ENCODE measurements around the gene RNF10.
"Not testable (repeated sequence)": the region's sequence is repeated elsewhere in the genome, so short reads cannot be mapped to it uniquely, and the experiment has no call there.

The RNF10 gene

DNA sequence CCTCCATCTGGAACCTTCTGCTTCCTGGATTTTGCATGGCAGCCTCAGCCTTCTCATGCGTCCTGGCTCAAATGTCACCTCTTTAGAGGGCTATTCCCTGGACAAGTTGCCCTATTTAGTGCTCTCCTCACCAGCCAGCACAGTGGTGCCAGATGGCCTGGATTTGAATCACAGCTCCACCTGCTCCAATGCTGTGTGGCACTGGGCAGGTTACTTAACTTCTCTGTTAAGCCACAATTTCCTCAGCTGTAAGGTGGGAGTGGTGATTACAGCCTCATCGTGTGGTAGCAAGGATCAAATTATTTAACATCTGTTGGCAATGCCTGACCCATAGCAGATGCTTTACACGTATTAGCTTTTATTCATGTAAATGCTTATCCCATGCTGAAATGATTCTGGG lies 63.7 kb downstream of the RNF10 start:
- DNase-seq (ENCODE audit: low spot score): no peak
- H3K4me3 Mint-ChIP-seq: no peak overlapping the region
- no peak overlapping the region for H3K27ac Mint-ChIP-seq
- no peaks in the 10 kb centered on the region for H3K4me1 Mint-ChIP-seq (ENCODE audit: low read depth)
- H3K9me3 Mint-ChIP-seq: no peaks in the 10 kb centered on the region
- H3K36me3 Mint-ChIP-seq (ENCODE audit: low read depth): no peaks in the 10 kb centered on the region
- peaks cover 5% of the 10 kb centered on the region for H3K27me3 Mint-ChIP-seq (ENCODE audit: low read depth)

GRCh38 chr12:120598674-120599463 lies 64.7 kb downstream of the RNF10 start:
- DNase-seq (ENCODE audit: low spot score): no peak
- Mint-ChIP-seq H3K9me3 (no peaks in the 10 kb centered on the region), H3K27me3 (ENCODE audit: low read depth) (peaks cover 5% of the 10 kb centered on the region), H3K4me1 (ENCODE audit: low read depth) (no peaks in the 10 kb centered on the region), H3K36me3 (ENCODE audit: low read depth) (no peaks in the 10 kb centered on the region), H3K27ac (no peak overlapping the region), H3K4me3 (no peak overlapping the region)

GRCh38 chr12:120599672-120600552 lies 65.8 kb downstream of the RNF10 start:
- H3K4me1 Mint-ChIP-seq (ENCODE audit: low read depth): no peaks in the 10 kb centered on the region

DNA sequence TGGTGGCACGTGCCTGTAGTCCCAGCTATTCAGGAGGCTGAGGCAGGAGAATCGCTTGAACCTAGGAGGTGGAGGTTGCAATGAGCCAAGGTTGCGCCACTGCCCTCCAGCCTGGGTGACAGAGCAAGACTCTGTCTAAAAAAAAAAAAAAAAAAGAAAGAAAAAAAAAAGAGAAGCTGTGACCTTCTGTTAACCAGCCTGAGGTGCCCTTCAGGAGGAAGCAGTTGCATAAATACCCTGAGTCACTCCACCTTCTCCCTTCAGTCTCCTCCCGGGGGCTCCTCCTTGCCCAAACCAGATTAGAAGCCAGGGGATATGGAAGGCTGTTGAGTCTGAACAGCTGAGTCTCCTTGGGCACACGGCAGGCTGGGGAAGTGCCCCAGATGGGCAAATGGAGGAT lies 68.3 kb downstream of the RNF10 start:
- not testable (repeated sequence) for H3K27ac Mint-ChIP-seq; H3K4me3 Mint-ChIP-seq; H3K27me3 Mint-ChIP-seq (ENCODE audit: low read depth); DNase-seq (ENCODE audit: low spot score); H3K4me1 Mint-ChIP-seq (ENCODE audit: low read depth); H3K9me3 Mint-ChIP-seq; H3K36me3 Mint-ChIP-seq (ENCODE audit: low read depth)

More at GRCh38 chr12:120599672-120600552, 65.8 kb downstream of the RNF10 start:
- DNase-seq (ENCODE audit: low spot score): no peak
- H3K27ac Mint-ChIP-seq: no peak overlapping the region
- H3K27me3 Mint-ChIP-seq (ENCODE audit: low read depth): peaks cover 5% of the 10 kb centered on the region
- H3K4me3 Mint-ChIP-seq: no peak overlapping the region
- no peaks in the 10 kb centered on the region for H3K36me3 Mint-ChIP-seq (ENCODE audit: low read depth)
- no peaks in the 10 kb centered on the region for H3K9me3 Mint-ChIP-seq

DNA sequence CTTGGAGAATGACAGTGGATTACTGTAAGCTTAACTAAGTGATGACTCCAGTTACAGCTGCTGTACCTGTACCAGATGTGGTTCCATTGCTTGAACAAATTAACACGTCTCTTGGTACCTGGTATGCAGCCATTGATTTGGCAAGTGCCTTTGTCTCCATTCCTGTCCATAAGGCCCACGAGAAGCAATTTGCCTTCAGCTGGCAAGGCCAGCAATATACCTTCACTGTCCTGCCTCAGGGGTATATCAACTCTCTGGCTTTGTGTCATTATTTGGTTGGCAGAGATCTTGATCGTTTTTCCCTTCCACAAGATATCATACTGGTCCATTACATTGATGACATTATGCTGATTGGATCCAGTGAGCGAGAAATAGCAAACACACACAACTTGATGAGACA lies 76.4 kb downstream of the RNF10 start:
- Mint-ChIP-seq H3K9me3 (no peaks in the 10 kb centered on the region), H3K36me3 (ENCODE audit: low read depth) (no peaks in the 10 kb centered on the region), H3K27me3 (ENCODE audit: low read depth) (peaks cover 6% of the 10 kb centered on the region), H3K4me1 (ENCODE audit: low read depth) (no peaks in the 10 kb centered on the region), H3K4me3 (no peak overlapping the region), H3K27ac (no peak overlapping the region)
- no peak for DNase-seq (ENCODE audit: low spot score)

DNA sequence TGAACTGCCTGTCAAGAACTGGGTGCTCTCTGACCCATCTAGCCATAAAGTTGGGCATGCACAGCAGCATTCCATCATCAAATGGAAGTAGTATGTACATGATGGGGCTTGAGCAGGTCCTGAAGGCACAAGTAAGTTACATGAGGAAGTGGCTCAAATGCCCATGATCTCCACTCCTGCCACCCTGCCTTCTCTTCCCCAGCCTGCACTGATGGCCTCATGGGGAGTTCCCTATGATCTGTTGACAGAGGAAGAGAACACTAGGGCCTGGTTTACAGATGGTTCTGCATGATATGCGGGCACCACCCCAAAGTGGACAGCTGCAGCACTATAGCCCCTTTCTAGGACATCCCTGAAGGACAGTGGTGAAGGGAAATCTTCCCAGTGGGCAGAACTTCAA lies 77.4 kb downstream of the RNF10 start:
- H3K27ac Mint-ChIP-seq; H3K36me3 Mint-ChIP-seq (ENCODE audit: low read depth); DNase-seq (ENCODE audit: low spot score); H3K9me3 Mint-ChIP-seq; H3K4me3 Mint-ChIP-seq; H3K27me3 Mint-ChIP-seq (ENCODE audit: low read depth); H3K4me1 Mint-ChIP-seq (ENCODE audit: low read depth): not testable (repeated sequence)

DNA sequence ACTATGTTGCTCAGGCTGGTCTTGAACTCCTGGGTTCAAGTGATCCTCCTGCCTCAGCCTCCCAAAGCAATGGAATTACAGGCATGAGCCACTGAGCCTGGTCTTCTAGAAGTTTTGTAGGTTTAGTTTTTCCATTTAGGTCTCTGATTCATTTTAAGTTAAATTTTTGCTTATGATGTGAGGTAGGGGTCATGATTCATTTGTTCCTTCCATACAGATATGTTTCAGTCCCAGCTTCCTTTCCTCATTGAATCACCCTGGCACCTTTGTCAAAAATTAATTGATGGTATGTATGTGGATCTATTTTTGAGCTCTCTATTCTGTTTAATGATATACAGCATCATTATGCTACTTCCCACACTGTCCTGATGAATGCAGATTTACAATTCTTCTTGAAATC lies 80.7 kb downstream of the RNF10 start:
- no peaks in the 10 kb centered on the region for H3K36me3 Mint-ChIP-seq (ENCODE audit: low read depth)
- H3K27me3 Mint-ChIP-seq (ENCODE audit: low read depth): peaks cover 17% of the 10 kb centered on the region
- H3K27ac Mint-ChIP-seq: no peak overlapping the region
- H3K9me3 Mint-ChIP-seq: no peaks in the 10 kb centered on the region
- no peaks in the 10 kb centered on the region for H3K4me1 Mint-ChIP-seq (ENCODE audit: low read depth)
- DNase-seq (ENCODE audit: low spot score): no peak
- H3K4me3 Mint-ChIP-seq: no peak overlapping the region

- not testable (repeated sequence) for H3K4me3 Mint-ChIP-seq; H3K9me3 Mint-ChIP-seq; H3K4me1 Mint-ChIP-seq (ENCODE audit: low read depth); DNase-seq (ENCODE audit: low spot score); H3K36me3 Mint-ChIP-seq (ENCODE audit: low read depth); H3K27ac Mint-ChIP-seq
- H3K27me3 Mint-ChIP-seq (ENCODE audit: low read depth): peaks cover 21% of the 10 kb centered on the region
Measured at GRCh38 chr12:120617193-120617592, 83.0 kb downstream of the RNF10 start.

- H3K27me3 Mint-ChIP-seq (ENCODE audit: low read depth): peaks cover 21% of the 10 kb centered on the region
- not testable (repeated sequence) for H3K9me3 Mint-ChIP-seq; H3K27ac Mint-ChIP-seq; DNase-seq (ENCODE audit: low spot score); H3K4me3 Mint-ChIP-seq; H3K4me1 Mint-ChIP-seq (ENCODE audit: low read depth); H3K36me3 Mint-ChIP-seq (ENCODE audit: low read depth)
Measured at GRCh38 chr12:120617767-120618166, 83.6 kb downstream of the RNF10 start.

- Mint-ChIP-seq H3K4me1 (ENCODE audit: low read depth) (no peaks in the 10 kb centered on the region), H3K36me3 (ENCODE audit: low read depth) (no peaks in the 10 kb centered on the region), H3K9me3 (no peaks in the 10 kb centered on the region), H3K27ac (no peak overlapping the region), H3K27me3 (ENCODE audit: low read depth) (peaks cover 21% of the 10 kb centered on the region), H3K4me3 (no peak overlapping the region)
- DNase-seq (ENCODE audit: low spot score): no peak
Measured at GRCh38 chr12:120618954-120619615, 84.9 kb downstream of the RNF10 start.

DNA sequence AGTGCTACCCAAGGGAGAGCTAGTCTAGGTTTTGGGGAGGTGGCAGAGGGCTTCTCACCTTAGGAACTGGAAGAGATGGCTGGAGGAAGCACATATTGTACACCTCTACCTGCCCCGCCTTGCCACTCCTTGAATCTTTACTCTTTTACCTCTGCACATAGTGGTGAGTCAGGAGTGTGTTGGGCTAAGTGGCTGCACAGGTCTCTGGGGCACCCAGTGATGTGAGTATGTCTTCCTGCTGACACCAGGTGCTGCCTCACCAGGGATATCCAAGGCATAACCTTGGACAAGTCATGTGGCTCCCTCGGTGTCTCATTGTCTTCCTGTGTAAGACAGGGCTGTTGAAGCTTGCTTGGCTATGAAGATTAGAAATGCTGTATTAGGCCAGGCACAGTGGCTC lies 86.5 kb downstream of the RNF10 start:
- Mint-ChIP-seq H3K36me3 (ENCODE audit: low read depth) (no peaks in the 10 kb centered on the region), H3K27me3 (ENCODE audit: low read depth) (peaks cover 16% of the 10 kb centered on the region), H3K27ac (no peak overlapping the region), H3K4me3 (no peak overlapping the region), H3K9me3 (no peaks in the 10 kb centered on the region), H3K4me1 (ENCODE audit: low read depth) (no peaks in the 10 kb centered on the region)
- DNase-seq (ENCODE audit: low spot score): no peak

DNA sequence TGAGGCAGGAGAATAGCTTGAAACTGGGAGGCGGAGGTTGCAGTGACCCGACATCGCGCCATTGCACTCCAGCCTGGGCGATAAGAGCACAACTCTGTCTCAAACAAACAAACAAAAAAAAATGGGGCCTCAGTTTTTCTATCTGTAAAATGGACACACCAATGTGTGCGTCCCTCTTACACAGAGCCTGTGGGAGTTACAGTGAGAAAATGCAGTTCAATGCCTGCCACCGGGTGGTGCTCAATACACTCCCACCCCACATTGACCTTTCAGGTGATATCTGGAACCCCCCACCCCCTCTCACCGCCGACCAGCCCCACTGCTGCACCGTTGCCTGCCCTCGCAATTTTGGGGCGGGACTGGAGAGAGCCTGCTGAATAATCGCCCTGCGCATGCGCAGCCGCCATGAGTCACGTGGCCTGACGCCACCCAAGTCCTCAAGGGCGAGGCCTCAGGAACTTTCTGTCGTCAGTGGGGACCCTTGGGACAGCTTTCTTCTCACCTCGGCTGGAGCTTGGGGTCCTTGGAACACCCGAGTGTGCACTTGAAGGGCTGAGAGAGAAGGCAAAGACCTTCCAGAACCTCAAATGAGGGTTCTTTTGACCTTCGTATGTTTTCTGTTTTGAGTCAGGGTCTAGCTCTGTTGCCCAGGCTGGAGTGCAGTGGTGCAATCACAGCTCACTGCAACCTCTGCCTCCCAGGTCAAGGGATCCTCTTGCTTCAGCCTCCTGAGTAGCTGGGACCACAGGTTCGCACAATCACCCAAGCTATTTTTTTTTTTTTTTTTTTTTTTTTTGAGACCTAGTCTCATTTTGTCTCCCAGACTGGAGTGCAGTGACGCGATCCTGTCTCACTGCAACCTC lies 91.6 kb downstream of the RNF10 start:
- H3K9me3 Mint-ChIP-seq: no peaks in the 10 kb centered on the region
- no peaks in the 10 kb centered on the region for H3K36me3 Mint-ChIP-seq (ENCODE audit: low read depth)
- no peak overlapping the region for H3K27ac Mint-ChIP-seq
- H3K27me3 Mint-ChIP-seq (ENCODE audit: low read depth): no peaks in the 10 kb centered on the region
- H3K4me3 Mint-ChIP-seq: no peak overlapping the region
- H3K4me1 Mint-ChIP-seq (ENCODE audit: low read depth): no peaks in the 10 kb centered on the region
- no peak for DNase-seq (ENCODE audit: low spot score)

All from T-helper 2 cell treated with Interferon-gamma antibody and Interleukin-4, amounts not matched to agents 5 μg/mL and 100 μg/mL, for 36 hours (primary cell).